Hepatic stellate cell (primary cell): Measurements from ENCODE around the gene DNAJC21.
"Not testable (repeated sequence)": the region's sequence is repeated elsewhere in the genome, so short reads cannot be mapped to it uniquely, and the experiment has no call there.

Experiments used
- DNase-seq: peaks from one replicate; pipeline ENCODE4 v3.0.0; 2011; ENCODE audit warnings: low spot score

DNAJC21 gene

DNA sequence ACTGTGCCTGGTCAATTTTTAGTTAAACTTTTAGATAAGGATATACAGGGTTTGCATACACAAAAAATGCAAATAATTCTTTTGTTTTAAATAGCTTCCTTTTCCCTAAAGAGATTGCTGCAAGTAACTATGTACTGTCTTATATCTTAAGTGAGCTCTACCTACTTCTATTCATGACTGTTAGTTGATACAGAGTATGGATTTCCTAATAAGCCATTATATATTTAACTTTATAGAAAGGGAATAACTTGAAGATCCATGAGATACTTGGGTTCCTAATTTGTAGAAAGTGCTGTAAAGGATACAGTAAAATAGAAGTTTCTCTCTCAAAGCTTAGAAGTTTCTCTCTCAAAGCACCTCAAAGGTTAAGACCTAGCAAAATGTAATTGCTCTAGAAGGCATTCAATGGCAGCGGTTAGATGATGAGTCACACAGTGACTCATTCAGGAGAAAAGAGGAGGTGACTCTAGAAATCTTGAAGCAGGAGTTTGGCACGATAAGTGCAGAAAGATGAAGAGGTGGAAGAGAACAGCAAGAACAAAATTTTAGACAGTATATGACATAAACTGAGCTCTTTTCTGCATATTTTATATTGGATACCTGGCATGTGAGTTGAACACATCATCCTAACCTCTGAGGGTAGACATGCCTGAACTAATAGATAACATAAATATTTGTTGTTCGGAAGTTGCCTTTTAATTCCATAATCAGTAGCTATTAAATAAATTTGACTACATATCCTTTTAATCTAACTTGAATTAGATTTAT lies 5.5 kb upstream of the DNAJC21 start:
- DNase-seq: peak; percentile 66

DNA sequence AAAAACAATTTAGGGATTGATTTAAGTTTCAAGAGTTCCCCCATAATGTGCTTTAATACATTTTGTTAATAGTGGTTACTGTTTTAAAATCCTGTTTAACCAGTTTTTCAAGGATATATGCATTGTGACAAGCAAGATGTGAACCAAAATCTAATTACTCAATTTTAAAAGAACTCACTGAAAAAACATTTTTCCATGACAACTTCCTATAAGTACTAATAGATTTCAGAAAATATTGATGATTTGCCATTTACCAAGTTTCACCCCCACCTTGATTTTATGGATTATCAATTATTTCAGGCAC lies 4.9 kb upstream of the DNAJC21 start:
- DNase-seq: no peak

DNA sequence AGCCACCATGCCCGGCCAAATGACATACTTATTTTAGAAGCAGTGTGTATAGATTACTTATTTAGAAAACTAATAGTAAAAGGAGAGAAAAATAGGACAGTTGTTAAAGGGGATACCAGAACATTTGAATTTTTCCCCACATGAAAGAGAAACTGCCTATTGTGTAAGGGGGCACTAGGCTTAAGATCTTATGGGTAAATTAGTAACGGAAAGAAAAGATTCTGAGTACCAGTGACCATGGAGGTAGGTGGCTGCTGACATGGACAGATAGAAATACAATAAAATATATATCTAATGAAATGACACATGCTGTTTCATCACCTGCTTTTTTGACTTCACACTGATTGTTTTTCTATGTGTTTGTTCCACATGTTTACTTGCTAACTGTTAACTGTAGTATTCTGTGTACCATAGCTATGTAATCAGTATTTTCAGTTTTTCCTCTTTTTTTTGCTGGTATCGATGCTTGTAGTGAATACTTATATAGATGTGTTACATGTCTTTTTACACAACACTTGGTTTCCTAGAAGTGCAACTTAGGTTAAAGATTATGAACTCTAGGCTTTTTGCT lies 3.0 kb upstream of the DNAJC21 start:
- DNase-seq: no peak

DNA sequence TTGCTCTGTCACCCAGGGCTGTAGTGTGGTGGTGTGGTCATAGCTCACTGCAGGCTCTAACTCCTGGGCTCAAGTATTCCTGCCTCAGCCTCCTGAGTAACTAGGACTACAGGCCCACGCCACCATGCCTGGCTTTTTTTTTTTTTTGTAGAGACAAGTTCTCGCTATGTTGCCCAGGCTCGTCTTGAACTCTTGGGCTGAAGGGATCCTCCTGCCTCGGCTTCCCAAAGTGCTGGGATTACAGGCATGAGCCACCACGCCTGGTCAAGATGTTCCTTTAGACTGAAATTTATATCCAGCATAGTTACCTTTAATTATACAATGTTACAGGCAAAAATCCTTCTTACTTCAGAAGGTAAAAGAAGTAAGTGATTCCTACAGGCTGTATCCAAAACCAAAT lies 1.6 kb upstream of the DNAJC21 start:
- no peak for DNase-seq

DNA sequence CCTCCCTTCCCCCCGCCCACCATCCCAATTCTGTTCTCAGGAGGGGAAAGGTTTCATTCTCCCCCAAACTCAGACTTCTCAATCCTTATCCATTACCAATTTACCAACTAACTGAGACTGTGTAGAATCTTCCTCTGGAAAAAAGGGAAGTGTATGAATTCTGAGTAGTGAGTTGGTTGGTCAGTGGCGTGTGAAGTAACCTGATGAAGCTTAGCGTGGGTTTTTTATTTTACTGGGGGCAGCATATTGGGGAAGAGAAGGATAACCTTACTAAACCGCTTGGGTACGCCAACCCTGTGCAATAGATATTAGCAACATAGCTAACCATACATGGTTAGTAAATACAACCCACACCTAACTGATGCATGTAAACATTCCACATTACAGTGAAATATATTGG lies 1.1 kb upstream of the DNAJC21 start:
- no peak for DNase-seq

DNA sequence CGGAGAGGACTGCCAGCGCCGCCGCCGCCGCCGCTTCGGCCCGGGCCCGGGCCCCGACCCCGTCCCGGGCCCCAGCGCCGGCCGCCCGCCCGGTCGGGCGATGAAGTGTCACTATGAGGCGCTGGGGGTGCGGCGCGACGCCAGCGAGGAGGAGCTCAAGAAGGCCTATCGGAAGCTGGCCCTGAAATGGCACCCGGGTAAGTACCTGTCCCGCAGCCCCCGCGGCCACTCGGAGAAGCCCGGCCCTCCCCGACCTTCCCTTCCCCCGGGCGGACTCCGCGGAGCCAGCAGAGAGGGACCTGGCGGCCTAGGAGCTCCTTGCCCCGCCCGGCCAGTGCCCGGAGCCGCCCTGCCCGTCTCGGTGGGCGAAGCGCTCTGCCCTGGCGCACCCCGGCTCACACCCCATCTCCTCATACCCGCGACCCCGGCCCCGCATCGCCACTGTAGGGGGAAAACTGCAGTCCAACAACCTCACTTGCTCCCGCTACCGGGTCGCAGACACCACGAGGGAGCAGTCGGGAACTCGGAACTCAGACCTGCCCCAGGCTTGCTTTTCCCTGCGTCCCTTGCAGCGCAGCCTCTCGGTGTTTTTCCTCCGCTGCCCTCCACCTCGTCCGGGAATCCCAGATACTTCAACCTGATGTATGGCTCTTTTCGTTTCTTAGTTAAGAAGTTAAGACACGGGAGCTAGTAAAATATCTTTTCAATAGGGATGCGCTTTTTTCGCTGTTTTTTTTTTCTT lies 532 bp downstream of the DNAJC21 start:
- peak; percentile 76 for DNase-seq

DNA sequence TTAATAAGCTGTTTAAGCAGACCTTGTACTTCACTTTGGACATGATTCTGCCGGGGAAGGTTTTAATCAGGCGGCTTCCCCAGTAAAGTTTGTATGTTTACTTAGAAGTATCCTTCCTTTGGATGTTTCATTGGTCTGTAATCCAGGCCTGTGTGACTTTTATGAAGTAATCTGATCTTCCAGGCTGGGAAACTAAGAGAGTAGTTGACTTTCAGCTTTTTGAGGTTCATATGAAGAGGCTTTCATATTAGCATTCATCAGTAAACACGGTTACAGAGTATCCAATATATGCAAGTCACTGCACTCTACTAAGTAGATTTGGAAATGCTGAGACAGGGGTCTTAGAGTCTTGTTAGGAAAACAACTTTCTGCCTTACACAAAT lies 1.1 kb downstream of the DNAJC21 start:
- DNase-seq: peak; percentile 26

DNA sequence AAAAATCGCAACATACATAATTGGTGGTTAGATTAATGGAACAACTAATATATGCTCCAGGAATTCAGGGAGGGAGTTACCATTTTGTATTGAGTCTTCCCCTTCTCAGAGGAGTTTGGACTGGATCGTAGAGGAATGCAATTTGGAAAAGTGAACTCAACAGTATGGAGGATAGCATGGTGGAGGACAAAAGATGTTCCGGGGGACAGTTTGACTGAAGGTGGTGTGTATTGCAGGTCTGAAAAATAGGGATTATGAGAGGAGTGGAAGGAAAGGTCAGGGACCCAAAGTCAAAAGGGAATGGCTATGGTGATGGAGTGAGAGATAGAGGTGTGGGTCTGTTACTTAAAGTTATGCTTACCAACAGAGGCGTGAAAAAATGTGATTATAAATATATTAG lies 1.5 kb downstream of the DNAJC21 start:
- DNase-seq: no peak

DNA sequence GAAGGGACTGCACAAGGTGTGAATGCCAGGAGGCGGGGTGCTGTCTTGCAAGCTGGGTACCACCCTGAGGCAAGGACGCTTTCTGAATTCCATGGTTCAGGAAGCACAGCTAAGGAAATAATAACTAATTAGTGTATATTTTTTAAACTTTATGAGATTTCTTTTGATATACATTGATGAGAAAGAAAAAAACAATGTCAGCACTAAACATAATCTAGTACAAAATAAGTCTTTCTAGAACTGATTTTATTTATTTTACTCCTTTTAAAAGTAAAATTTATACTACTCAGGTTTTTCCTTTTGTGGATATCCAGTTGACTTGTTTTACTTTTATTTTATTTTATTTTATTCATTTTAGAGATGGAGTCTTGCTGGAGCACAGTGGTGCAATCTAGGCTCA lies 3.6 kb downstream of the DNAJC21 start:
- DNase-seq: no peak

DNA sequence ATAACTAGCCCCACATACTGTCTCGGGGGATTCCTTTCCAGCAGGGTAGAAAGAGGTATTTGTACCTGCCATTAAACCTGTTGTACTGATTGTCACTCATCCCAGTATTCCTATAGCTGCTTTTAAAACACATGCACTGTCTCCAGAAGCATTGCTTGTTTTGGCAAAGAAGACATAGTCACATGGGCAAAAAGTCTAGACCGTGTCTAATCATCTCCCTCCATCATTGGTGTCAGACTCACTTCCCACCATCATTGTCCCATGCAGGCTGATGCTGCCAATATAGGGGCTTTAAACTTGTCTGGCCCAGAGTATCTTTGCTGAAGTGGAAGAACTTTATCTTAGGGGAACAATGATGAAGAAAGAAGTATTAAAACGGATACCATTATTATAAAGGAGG lies 12.6 kb downstream of the DNAJC21 start:
- DNase-seq: no peak

DNA sequence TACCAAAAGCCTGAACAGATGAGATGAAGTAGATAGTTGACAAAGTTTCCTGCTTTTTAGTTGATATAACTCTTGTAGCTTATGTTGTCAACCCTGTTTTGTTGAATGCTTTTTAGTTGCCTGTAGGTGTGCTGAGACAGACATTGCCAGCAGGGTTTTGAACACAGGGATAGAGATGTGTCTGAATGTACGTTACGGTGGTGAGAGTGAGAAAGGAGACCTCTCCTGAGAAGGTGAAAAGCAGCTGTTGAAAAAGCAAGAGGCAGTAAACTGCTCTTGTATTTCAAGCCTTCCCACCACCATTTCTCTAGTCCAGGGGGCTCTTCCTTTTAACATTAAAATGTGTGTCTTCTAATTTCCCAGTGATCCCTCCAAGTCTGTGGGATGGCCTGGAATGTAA lies 14.7 kb downstream of the DNAJC21 start:
- no peak for DNase-seq

DNA sequence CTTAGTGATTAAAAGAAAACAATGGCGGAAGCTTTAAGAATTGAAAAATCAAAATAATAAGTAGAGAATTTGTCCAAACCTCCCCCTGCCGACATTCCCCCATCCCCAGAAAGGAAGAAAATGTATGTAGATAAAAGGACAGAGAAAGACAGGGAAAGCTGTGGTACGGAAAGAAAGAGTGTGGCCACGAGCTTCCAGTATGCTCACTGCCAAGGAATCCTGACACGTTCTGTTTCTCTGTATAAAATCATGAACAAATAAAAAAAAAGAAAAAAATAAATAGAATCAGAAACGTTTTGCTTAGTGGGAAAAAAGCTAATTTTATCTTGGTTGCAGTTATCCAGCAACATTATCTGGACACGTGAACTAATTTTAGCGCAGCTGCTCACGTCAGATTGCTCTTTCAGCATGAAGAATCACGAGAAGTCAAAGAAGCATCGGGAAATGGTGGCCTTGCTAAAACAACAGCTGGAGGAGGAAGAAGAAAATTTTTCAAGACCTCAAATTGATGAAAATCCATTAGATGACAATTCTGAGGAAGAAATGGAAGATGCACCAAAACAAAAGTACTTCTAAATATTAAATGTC lies 15.2 kb downstream of the DNAJC21 start:
- DNase-seq: no peak

DNA sequence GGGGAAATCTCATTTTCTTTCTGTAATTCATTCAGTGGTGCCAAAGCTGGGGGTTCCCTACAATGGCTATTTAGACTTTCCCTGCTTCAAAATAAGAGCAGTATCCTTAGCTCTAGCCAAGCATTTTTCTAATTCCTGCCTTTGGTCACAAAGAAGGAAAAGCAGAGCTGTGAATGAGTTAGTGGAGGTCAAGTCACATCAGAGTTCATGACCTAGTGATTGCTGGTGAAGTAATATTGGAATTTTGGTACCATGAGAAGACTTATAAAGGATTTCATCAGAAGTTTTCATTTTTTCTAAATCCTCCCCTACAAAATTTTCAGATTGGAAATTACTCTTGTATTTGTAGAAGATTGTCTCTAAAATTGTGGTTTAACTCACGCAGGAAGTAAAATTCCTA lies 28.0 kb downstream of the DNAJC21 start:
- DNase-seq: no peak

DNA sequence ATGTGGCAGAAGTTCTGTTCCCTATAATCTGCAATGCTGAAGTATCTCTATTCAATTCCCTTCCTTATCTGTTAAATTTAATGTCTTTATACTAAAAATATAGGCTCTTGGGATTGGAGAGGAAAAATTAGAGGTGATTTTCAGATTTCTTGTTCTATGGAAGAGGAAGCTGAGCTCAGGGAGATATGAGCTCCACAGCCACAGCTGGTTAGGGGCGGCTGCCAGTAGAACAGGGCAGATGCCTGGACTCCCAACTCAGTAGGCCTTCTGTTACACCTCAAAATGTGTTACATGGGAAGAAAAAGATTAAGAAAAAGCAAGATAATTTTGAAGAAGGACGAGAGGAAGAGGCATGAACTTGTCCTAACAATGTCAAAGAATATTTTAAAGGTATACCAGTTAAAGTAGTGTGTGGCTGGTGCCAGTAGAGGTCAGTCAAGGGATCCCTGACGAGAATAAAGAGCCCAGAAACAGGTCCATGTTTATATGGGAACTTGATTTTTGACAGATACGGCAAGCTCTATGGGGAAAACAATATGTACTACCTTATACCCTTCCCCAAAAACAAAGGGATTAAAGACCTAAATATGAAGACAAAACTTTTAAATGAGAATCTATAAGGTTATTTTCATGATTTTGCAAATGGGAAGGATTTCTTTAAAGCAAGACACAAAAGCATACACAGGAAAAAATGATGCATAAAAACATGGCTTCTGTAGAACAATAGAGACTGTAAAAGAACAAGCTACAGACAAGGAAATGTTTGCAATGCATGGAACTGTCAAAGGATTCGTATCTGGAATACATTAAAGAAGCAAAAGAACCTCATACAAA lies 28.7 kb downstream of the DNAJC21 start:
- peak; percentile 51 for DNase-seq

DNA sequence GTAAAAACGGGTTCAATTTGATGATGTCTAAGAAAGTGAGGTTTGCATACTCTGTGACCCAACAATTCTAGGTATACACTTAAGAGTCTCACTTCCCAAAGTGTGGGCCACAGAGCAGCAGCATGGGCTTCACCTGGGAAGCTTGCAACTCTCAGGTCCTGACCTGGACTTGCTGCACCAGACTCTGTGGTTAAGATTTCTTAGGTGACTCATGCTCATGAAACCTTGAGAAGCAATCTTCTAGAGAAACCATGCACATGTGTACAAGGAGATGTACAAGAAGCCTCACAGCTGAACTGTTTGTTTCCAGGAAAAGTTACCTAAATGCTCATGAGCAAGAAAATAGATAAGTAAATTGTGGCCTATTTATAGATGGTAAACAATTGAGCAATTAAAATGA lies 30.0 kb downstream of the DNAJC21 start:
- peak; percentile 11 for DNase-seq

DNA sequence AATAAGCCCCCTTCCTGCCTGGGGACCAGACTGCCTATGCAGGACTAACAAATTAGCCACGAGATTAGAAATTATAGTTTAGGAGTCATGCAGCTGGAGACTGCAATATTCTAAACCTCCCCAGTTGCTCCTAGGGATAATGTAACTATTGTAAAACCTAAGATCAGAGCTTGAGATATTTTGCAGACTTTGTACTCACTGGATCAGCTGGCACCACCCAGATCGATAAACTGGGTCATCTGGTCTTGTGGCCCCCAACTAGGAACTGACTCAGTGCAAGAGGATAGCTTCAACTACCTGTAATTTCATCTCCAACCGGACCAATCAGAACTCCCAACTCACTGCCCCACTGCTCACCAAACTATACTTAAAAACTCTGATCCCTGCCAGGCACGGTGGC lies 38.2 kb downstream of the DNAJC21 start:
- no peak for DNase-seq

DNA sequence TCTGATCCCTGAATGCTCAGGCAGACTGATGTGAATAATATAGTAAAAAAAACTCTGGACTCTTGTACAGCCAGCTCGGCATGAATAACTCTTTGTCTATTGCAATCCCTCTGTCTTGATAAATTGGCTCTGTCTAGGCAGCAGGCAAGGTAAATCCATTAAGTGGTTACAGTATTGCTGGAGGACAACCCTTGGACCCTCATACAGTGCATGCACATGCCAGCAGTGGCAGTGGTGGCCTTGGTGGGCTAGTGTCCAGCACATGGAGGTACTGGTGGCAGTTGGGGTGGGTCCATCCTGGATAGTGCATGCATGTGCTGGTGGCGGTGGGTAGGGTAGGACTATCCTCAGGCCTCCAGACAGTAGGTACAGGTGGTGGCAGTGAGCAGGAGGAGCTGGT lies 38.9 kb downstream of the DNAJC21 start:
- no peak for DNase-seq

DNA sequence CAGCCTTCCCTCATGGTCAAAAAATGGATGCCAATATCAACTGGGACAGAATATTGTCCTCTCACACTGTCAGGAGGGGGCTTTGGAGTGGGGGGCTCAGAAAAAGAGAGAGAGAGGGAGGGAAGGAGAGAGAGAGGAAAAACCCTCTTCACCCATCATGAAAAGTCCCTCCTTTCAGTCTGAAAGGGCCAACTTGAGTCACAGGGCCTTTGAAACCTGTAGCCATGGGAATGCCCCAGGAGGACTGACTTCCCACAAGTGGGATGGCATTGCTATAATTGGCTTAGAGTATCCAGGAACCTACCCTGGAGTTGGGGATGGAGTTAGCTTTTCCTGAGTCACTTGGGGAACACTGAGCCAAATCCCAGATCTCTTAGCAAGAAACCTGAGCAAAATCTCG lies 41.2 kb downstream of the DNAJC21 start:
- no peak for DNase-seq

DNA sequence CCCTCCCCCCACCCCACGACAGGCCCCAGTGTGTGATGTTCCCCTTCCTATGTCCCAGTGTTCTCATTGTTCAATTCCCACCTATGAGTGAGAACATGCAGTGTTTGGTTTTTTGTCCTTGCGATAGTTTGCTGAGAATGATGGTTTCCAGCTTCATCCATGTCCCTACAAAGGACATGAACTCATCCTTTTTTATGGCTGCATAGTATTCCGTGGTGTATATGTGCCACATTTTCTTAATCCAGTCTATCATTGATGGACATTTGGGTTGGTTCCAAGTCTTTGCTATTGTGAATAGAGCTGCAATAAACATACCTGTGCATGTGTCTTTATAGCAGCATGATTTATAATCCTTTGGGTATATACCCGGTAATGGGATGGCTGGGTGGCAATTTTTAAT lies 42.3 kb downstream of the DNAJC21 start:
- not testable (repeated sequence) for DNase-seq

DNA sequence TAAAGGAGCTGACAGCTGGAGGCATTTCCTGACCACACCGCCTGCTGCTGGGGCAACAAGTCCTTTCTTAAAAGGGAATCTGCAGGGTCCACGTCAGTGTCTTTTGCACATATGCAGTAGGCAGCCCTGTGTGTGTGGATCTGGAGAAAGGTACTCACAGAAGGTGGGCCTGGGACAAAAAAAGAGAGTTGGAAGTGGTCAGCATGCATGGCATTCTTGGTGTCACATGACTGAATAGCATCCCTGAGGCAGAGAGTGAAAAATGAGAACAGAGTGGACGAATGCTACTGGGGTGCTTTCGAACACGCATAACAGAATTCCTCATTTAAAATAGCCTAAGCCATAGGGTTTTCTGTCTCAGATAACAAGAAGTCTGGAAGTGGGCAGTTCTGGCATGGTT lies 47.0 kb downstream of the DNAJC21 start:
- DNase-seq: no peak

DNA sequence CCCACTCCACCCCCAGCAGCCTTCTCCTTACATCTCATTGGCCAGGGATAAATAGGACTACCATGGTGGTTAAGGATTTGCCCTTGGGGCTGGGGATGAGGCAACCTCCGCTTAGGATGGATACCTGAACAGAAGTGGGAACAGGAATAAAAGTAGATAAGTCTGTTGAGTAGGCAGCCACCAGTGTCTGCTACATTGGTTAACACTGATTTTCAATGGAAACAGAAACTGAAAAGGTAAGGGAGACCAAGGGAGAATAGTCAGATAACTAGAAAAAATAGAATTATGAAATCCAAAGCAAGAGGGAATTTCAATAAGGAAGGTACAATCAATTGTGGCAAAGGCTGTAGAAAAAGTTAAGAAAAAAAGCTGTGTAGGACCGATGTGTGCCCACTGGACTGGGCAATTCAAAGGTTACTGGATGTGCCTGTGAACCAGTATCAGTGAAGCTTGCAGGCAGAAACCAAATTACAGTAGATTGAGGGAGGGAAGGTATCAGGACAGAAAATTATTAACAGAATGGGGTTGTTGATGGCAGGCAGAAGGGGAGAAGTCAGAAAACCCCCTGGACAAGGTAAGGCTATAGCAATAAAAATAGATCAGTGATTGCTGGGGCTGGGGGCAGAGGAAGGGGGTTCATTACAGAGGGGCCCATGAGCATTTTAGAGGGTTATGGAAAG lies 48.7 kb downstream of the DNAJC21 start:
- no peak for DNase-seq

DNA sequence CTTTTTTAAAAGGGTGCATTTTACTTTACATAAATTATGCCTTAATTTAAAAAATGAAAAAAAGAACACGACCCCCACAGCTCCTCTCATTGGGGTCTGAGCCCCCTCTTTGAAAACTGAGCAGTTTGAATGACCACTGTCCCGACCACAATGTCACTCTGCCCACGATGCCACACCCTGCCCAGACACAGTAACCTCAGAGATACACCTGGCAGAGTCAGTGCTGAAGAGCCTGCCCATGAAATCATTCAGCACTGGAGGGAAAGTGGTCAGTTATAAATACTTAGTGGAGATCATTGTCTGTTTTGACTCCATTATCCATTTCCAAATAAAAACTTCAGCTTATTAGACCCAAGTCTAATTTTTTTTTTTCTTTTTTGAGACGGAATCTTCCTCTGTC lies 49.3 kb downstream of the DNAJC21 start:
- DNase-seq: no peak
